NCI-H526 (cell line): ENCODE results near the gene CD248.
A peak's percentile ranks its signal among the peaks of the same experiment; 100 is the strongest.
"Not testable (repeated sequence)": the region's sequence is repeated elsewhere in the genome, so short reads cannot be mapped to it uniquely, and the experiment has no call there.

Experiments used
- DNase-seq, 2 experiments: peaks; one replicate each; lab custom pipeline; 2025; lab: John Stamatoyannopoulos, UW

Gene CD248

GRCh38 chr11:66328302-66329144 lies 11.7 kb upstream of the CD248 start:
- DNase-seq, result peak; percentile 66 to 92

- DNase-seq, result no peak
Observed at GRCh38 chr11:66328031-66328301, 11.1 kb upstream of the CD248 start.

GRCh38 chr11:66327171-66328030 lies 10.6 kb upstream of the CD248 start:
- no peak for DNase-seq

- DNase-seq, result no peak
Observed at GRCh38 chr11:66326261-66327111, 9.6 kb upstream of the CD248 start.

GRCh38 chr11:66325263-66325671 lies 8.4 kb upstream of the CD248 start:
- DNase-seq, result no peak

- no peak for DNase-seq
Observed at GRCh38 chr11:66324664-66325063, 7.8 kb upstream of the CD248 start.

GRCh38 chr11:66323684-66324083 lies 6.8 kb upstream of the CD248 start:
- no peak for DNase-seq

GRCh38 chr11:66322732-66323427 lies 6.0 kb upstream of the CD248 start:
- DNase-seq, result no peak

GRCh38 chr11:66321606-66322005 lies 4.8 kb upstream of the CD248 start:
- DNase-seq, result no peak

GRCh38 chr11:66320748-66321147 lies 3.9 kb upstream of the CD248 start:
- DNase-seq, result not testable (repeated sequence)

- DNase-seq, result not testable (repeated sequence)
Observed at GRCh38 chr11:66320289-66320688, 3.4 kb upstream of the CD248 start.

- DNase-seq, result no peak
Observed at GRCh38 chr11:66318600-66318970, 1.7 kb upstream of the CD248 start.

- DNase-seq, result no peak
Observed at GRCh38 chr11:66317723-66318599, 1.1 kb upstream of the CD248 start.

GRCh38 chr11:66317322-66317722 lies 478 bp upstream of the CD248 start:
- DNase-seq, result no peak

- no peak for DNase-seq
Observed at GRCh38 chr11:66315921-66316811, 678 bp downstream of the CD248 start.

- no peak for DNase-seq
Observed at GRCh38 chr11:66315498-66315885, 1.4 kb downstream of the CD248 start.

GRCh38 chr11:66314561-66315497 lies 2.0 kb downstream of the CD248 start:
- no peak for DNase-seq

- no peak for DNase-seq
Observed at GRCh38 chr11:66314186-66314501, 2.7 kb downstream of the CD248 start.
